ENCODE measurements around the gene TMEM212. TPM values are rescaled to one million over a fixed set of nuclear protein-coding genes. Genes with fewer than 3 reads are reported as not detected.
A peak's percentile ranks its signal among the peaks of the same experiment; 100 is the strongest.

The TMEM212 gene
- total RNA-seq, 4 donors from 2014 or later = not detected

- Histone ChIP-seq H3K27ac (no peak overlapping the region), H3K4me3 (no peak overlapping the region), H3K36me3 (no peaks in the 10 kb centered on the region), H3K4me1 (peaks cover 0 to 9% (median 0%) of the 10 kb centered on the region in 3 donors), H3K9me3 (no peaks in the 10 kb centered on the region), H3K27me3 (no peaks in the 10 kb centered on the region)
- no peak for ATAC-seq
- TF ChIP-seq POLR2AphosphoS5 (IDR thresholded peaks at IDR 0.05) (no peak), CTCF (IDR thresholded peaks at IDR 0.05) (no peak), POLR2A (IDR thresholded peaks at IDR 0.05) (no peak), EP300 (IDR thresholded peaks at IDR 0.05) (no peak)
- 70 to 95% methylated on average over 2 to 3 of the region's 3 CpGs for WGBS, 2 donors (ENCODE audit: low coverage in 1 of 2)
These were observed 22.1 kb upstream of the TMEM212 start for GRCh38 chr3:171821044-171821443.

GRCh38 chr3:171821778-171822358 is 21.3 kb upstream of the TMEM212 start:
- ATAC-seq = no peak
- peaks cover 0 to 9% (median 0%) of the 10 kb centered on the region in 3 donors for H3K4me1 ChIP-seq
- 48 to 88% methylated on average over 2 of the region's 2 CpGs for WGBS, 2 donors (ENCODE audit: low coverage in 1 of 2)

GRCh38 chr3:171822431-171823106 is 20.6 kb upstream of the TMEM212 start:
- TF ChIP-seq POLR2AphosphoS5 (IDR thresholded peaks at IDR 0.05) (no peak), POLR2A (IDR thresholded peaks at IDR 0.05) (no peak), EP300 (IDR thresholded peaks at IDR 0.05) (no peak), CTCF (IDR thresholded peaks at IDR 0.05) (no peak)
- ATAC-seq = no peak
- WGBS, 2 donors (ENCODE audit: low coverage in 1 of 2) = 64 to 73% methylated on average over 4 of the region's 4 CpGs
- peaks cover 0 to 9% (median 0%) of the 10 kb centered on the region in 3 donors for H3K4me1 ChIP-seq
- H3K9me3 ChIP-seq = no peaks in the 10 kb centered on the region
- no peak overlapping the region for H3K27ac ChIP-seq
- H3K36me3 ChIP-seq = no peaks in the 10 kb centered on the region
- no peaks in the 10 kb centered on the region for H3K27me3 ChIP-seq
- no peak overlapping the region for H3K4me3 ChIP-seq

More at GRCh38 chr3:171821778-171822358, 21.3 kb upstream of the TMEM212 start:
- Histone ChIP-seq H3K36me3 (no peaks in the 10 kb centered on the region), H3K9me3 (no peaks in the 10 kb centered on the region), H3K27ac (no peak overlapping the region), H3K4me3 (no peak overlapping the region), H3K27me3 (no peaks in the 10 kb centered on the region)
- TF ChIP-seq CTCF (IDR thresholded peaks at IDR 0.05) (no peak), EP300 (IDR thresholded peaks at IDR 0.05) (no peak), POLR2A (IDR thresholded peaks at IDR 0.05) (no peak), POLR2AphosphoS5 (IDR thresholded peaks at IDR 0.05) (no peak)

- H3K27ac ChIP-seq = peak overlapping the region in 1 of 4 donors; percentile 63
- H3K36me3 ChIP-seq = no peaks in the 10 kb centered on the region
- peaks cover 0 to 9% (median 2%) of the 10 kb centered on the region in 3 donors for H3K4me1 ChIP-seq
- TF ChIP-seq POLR2A (IDR thresholded peaks at IDR 0.05) (no peak), EP300 (IDR thresholded peaks at IDR 0.05) (no peak)
- H3K27me3 ChIP-seq = no peaks in the 10 kb centered on the region
- no peak for ATAC-seq
- 75 to 94% methylated on average over 6 of the region's 6 CpGs for WGBS, 2 donors (ENCODE audit: low coverage in 1 of 2)
- H3K4me3 ChIP-seq = no peak overlapping the region
- no peaks in the 10 kb centered on the region for H3K9me3 ChIP-seq
These were observed 19.0 kb upstream of the TMEM212 start for GRCh38 chr3:171824116-171824515.

- H3K36me3 ChIP-seq = no peaks in the 10 kb centered on the region
- H3K27me3 ChIP-seq = no peaks in the 10 kb centered on the region
- peak overlapping the region in 3 of 4 donors; percentile 41 to 63 (median 49) for H3K27ac ChIP-seq
- H3K9me3 ChIP-seq = no peaks in the 10 kb centered on the region
- H3K4me3 ChIP-seq = no peak overlapping the region
- 77 to 96% methylated on average over 3 to 7 of the region's 7 CpGs for WGBS, 2 donors (ENCODE audit: low coverage in 1 of 2)
- peaks cover 0 to 15% (median 9%) of the 10 kb centered on the region in 3 donors for H3K4me1 ChIP-seq
- ATAC-seq = no peak
- TF ChIP-seq CTCF (IDR thresholded peaks at IDR 0.05) = no peak
- no peak for TF ChIP-seq EP300 (IDR thresholded peaks at IDR 0.05)
- no peak for TF ChIP-seq POLR2A (IDR thresholded peaks at IDR 0.05)
- TF ChIP-seq POLR2AphosphoS5 (IDR thresholded peaks at IDR 0.05) = no peak
These were observed 18.3 kb upstream of the TMEM212 start for GRCh38 chr3:171824824-171825221.
